Breast epithelium (tissue), 3 donors: ENCODE results near the gene CCDC148.

ENCODE experiments used
- CTCF ChIP-seq, 3 donors: fragments of 450-650 bp; IDR thresholded peaks; one replicate each; pipeline ENCODE4 v1.5.1; 2016 to 2017; ENCODE audit warnings: antibody characterized with exemption in 3 of 3, mild to moderate bottlenecking in 3 of 3, moderate library complexity in 3 of 3
- POLR2AphosphoS5 ChIP-seq, 3 donors: sonication (generic); formaldehyde crosslinking; IDR thresholded peaks; one replicate each; pipeline ENCODE4 v1.6.1; 2017; ENCODE audit warnings: antibody characterized with exemption in 3 of 3

GRCh38 chr2:158402665-158403064 lies 53.9 kb downstream of the CCDC148 start:
- TF ChIP-seq CTCF (IDR thresholded peaks at IDR 0.05): no peak
- no peak for TF ChIP-seq POLR2AphosphoS5 (IDR thresholded peaks at IDR 0.05)
